OCI-LY1 (cell line): ENCODE measurements around the gene EMILIN3.

Experiments used
- EZH2 ChIP-seq: fragments of 200-600 bp; sonication (generic), shearing (Covaris generic); IDR thresholded peaks from 2 replicates; pipeline ENCODE4 v1.8.0; 2017; ENCODE audit warnings: borderline replicate concordance, mixed run types, mild to moderate bottlenecking, antibody characterized with exemption, low read length, moderate library complexity, mixed read lengths
- TF ChIP-seq, protein P1 (sequence below): fragments of 200-600 bp; sonication (generic), shearing (Covaris generic); IDR thresholded peaks from 2 replicates; pipeline ENCODE4 v1.5.1; 2017; ENCODE audit warnings: mild to moderate bottlenecking, antibody characterized with exemption, low read length, moderate library complexity, mixed read lengths

DNA sequence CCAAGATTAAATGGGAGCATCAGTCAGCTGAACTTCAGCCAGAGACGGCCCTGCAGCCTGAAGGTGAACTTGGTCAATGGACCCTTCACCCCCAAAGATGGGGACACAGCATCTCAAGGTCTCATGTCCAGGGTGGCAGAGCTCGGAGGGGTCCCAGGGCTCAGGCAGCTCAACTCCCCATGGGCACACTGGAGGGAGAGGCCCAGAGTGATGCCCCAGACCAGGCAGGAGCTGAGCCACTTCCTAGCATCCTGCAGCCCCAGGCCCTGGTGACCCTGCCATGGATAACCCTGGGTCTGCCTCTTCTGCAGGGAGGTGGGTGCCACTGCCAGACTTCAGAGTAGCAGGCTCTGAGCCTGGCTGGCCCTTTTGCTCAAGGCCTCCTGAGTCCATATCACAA is 27.5 kb upstream of the EMILIN3 start:
- TF ChIP-seq, protein P1, sequence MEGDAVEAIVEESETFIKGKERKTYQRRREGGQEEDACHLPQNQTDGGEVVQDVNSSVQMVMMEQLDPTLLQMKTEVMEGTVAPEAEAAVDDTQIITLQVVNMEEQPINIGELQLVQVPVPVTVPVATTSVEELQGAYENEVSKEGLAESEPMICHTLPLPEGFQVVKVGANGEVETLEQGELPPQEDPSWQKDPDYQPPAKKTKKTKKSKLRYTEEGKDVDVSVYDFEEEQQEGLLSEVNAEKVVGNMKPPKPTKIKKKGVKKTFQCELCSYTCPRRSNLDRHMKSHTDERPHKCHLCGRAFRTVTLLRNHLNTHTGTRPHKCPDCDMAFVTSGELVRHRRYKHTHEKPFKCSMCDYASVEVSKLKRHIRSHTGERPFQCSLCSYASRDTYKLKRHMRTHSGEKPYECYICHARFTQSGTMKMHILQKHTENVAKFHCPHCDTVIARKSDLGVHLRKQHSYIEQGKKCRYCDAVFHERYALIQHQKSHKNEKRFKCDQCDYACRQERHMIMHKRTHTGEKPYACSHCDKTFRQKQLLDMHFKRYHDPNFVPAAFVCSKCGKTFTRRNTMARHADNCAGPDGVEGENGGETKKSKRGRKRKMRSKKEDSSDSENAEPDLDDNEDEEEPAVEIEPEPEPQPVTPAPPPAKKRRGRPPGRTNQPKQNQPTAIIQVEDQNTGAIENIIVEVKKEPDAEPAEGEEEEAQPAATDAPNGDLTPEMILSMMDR = no peak
- TF ChIP-seq EZH2 = no peak
